GM12865 (cell line): Measurements from ENCODE around the gene VAMP4.
"Not testable (repeated sequence)": the region's sequence is repeated elsewhere in the genome, so short reads cannot be mapped to it uniquely, and the experiment has no call there.

ENCODE experiments used
- DNase-seq: peaks from one replicate; pipeline ENCODE4 v3.0.0; 2010; ENCODE audit warnings: low read depth
- H3K4me3 ChIP-seq: 2 replicates; pipeline ENCODE4 v1.5.1; 2011; ENCODE audit warnings: mild to moderate bottlenecking, low read depth, low read length, control low read depth
- CTCF ChIP-seq: IDR thresholded peaks from 2 replicates; pipeline ENCODE4 v1.5.1; 2011; ENCODE audit warnings: low read length, control low read depth, low read depth, inconsistent platforms; ENCODE audit not compliant: insufficient read depth; ENCODE audit errors: missing control alignments

VAMP4 gene

GRCh38 chr1:171727778-171728177 lies 14.1 kb downstream of the VAMP4 start:
- no peak for TF ChIP-seq CTCF
- no peak overlapping the region for H3K4me3 ChIP-seq
- no peak for DNase-seq

- not testable (repeated sequence) for H3K4me3 ChIP-seq, DNase-seq
Observed at GRCh38 chr1:171723180-171723579, 18.7 kb downstream of the VAMP4 start.

- DNase-seq = no peak
- TF ChIP-seq CTCF = no peak
- H3K4me3 ChIP-seq = no peak overlapping the region
Observed at GRCh38 chr1:171718848-171719247, 23.0 kb downstream of the VAMP4 start.

- DNase-seq = no peak
- no peak overlapping the region for H3K4me3 ChIP-seq
- no peak for TF ChIP-seq CTCF
Observed at GRCh38 chr1:171718216-171718615, 23.6 kb downstream of the VAMP4 start.

GRCh38 chr1:171717062-171717718 lies 24.7 kb downstream of the VAMP4 start:
- DNase-seq = no peak
- no peak for TF ChIP-seq CTCF
- H3K4me3 ChIP-seq = no peak overlapping the region

- H3K4me3 ChIP-seq = no peak overlapping the region
- DNase-seq = no peak
- TF ChIP-seq CTCF = no peak
Observed at GRCh38 chr1:171716616-171717015, 25.2 kb downstream of the VAMP4 start.

- H3K4me3 ChIP-seq = no peak overlapping the region
- no peak for TF ChIP-seq CTCF
- DNase-seq = peak; percentile 7
Observed at GRCh38 chr1:171715813-171716251, 26.0 kb downstream of the VAMP4 start.
